ENCODE data around the gene FGF11. TPM values are rescaled to one million over a fixed set of nuclear protein-coding genes. Genes with fewer than 3 reads are reported as not detected.

FGF11 gene
- total and polyA plus RNA-seq, 2 donors (not counting 1 experiment from before 2014, with no cell fraction given), result 0.33 to 0.87 TPM

DNA sequence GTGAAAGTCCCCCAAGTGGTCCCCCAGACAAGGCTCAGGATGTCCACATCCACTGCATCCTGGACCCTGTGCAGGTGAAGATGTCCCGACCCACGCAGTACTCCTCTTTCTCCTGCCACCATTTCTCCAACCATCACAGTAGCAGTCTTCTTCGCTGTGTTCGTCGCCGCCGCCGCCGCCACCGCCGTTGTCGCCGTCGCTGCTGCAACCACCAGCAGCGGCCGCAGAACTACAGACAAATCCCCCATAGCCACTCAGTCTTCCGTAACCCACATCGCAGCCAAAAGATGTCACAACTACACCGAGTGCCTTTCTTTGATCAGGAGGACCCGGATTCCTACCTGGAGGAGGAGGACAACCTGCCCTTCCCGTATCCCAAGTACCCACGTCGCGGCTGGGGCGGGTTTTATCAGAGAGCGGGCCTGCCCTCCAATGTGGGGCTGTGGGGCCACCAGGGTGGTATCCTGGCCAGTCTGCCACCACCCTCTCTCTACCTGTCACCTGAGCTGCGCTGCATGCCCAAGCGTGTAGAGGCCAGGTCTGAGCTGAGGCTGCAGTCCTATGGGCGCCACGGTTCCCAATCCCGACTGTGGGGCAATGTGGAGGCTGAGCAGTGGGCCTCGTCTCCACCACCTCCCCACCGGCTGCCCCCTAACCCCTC, 13.0 kb upstream of the FGF11 start:
- Histone ChIP-seq H3K79me2 (ENCODE audit: control insufficient read depth, insufficient read depth, low read length) (no peaks in the 10 kb centered on the region), H3K36me3 (ENCODE audit: control insufficient read depth, insufficient read depth, low read length) (no peaks in the 10 kb centered on the region), H3K27me3 (ENCODE audit: control insufficient read depth, insufficient read depth, low read length) (no peaks in the 10 kb centered on the region), H4K20me1 (ENCODE audit: control insufficient read depth, extremely low read depth, insufficient read depth, low read length) (no peaks in the 10 kb centered on the region), H3K4me3 (replicated peaks in 1 of 4; ENCODE audit: control extremely low read depth in 1 of 4, insufficient read depth in 1 of 4, low read depth in 3 of 4, low read length in 4 of 4) (no peak overlapping the region), H3K27ac (ENCODE audit: insufficient read depth, low read length) (no peak overlapping the region), H2AFZ (ENCODE audit: low read length) (no peak overlapping the region), H3K4me1 (ENCODE audit: control insufficient read depth, extremely low read depth, insufficient read depth, low read length) (no peaks in the 10 kb centered on the region), H3K9me3 (ENCODE audit: control insufficient read depth, insufficient read depth, low read depth, low read length) (no peaks in the 10 kb centered on the region), H3K9ac (ENCODE audit: insufficient read depth, low read length) (no peak overlapping the region), H3K4me2 (ENCODE audit: extremely low read depth, insufficient read depth, low read length) (no peak overlapping the region)
- TF ChIP-seq, protein P1, sequence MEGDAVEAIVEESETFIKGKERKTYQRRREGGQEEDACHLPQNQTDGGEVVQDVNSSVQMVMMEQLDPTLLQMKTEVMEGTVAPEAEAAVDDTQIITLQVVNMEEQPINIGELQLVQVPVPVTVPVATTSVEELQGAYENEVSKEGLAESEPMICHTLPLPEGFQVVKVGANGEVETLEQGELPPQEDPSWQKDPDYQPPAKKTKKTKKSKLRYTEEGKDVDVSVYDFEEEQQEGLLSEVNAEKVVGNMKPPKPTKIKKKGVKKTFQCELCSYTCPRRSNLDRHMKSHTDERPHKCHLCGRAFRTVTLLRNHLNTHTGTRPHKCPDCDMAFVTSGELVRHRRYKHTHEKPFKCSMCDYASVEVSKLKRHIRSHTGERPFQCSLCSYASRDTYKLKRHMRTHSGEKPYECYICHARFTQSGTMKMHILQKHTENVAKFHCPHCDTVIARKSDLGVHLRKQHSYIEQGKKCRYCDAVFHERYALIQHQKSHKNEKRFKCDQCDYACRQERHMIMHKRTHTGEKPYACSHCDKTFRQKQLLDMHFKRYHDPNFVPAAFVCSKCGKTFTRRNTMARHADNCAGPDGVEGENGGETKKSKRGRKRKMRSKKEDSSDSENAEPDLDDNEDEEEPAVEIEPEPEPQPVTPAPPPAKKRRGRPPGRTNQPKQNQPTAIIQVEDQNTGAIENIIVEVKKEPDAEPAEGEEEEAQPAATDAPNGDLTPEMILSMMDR (conservative IDR thresholded peaks at IDR 0.05 in 1 of 2, IDR thresholded peaks at IDR 0.05 in 1 of 2; ENCODE audit: low read depth in 1 of 2, low read length in 2 of 2), result no peak
- no peak for TF ChIP-seq EZH2 (IDR thresholded peaks at IDR 0.05; ENCODE audit: low read length, missing control alignments)
- no peak for DNase-seq (ENCODE audit: low read depth in 2 of 2)

- H3K27me3 ChIP-seq (ENCODE audit: control insufficient read depth, insufficient read depth, low read length), result no peaks in the 10 kb centered on the region
- no peaks in the 10 kb centered on the region for H3K36me3 ChIP-seq (ENCODE audit: control insufficient read depth, insufficient read depth, low read length)
- no peak overlapping the region for H3K9ac ChIP-seq (ENCODE audit: insufficient read depth, low read length)
- H3K27ac ChIP-seq (ENCODE audit: insufficient read depth, low read length), result no peak overlapping the region
- no peak for TF ChIP-seq EZH2 (IDR thresholded peaks at IDR 0.05; ENCODE audit: low read length, missing control alignments)
- TF ChIP-seq, protein P1 (conservative IDR thresholded peaks at IDR 0.05 in 1 of 2, IDR thresholded peaks at IDR 0.05 in 1 of 2; ENCODE audit: low read depth in 1 of 2, low read length in 2 of 2), result no peak
- DNase-seq (ENCODE audit: low read depth in 2 of 2), result no peak
- no peaks in the 10 kb centered on the region for H3K9me3 ChIP-seq (ENCODE audit: control insufficient read depth, insufficient read depth, low read depth, low read length)
- H3K4me3 ChIP-seq (replicated peaks in 1 of 4; ENCODE audit: control extremely low read depth in 1 of 4, insufficient read depth in 1 of 4, low read depth in 3 of 4, low read length in 4 of 4), result no peak overlapping the region
- H3K79me2 ChIP-seq (ENCODE audit: control insufficient read depth, insufficient read depth, low read length), result no peaks in the 10 kb centered on the region
- no peak overlapping the region for H2AFZ ChIP-seq (ENCODE audit: low read length)
- H3K4me2 ChIP-seq (ENCODE audit: extremely low read depth, insufficient read depth, low read length), result no peak overlapping the region
- H4K20me1 ChIP-seq (ENCODE audit: control insufficient read depth, extremely low read depth, insufficient read depth, low read length), result no peaks in the 10 kb centered on the region
- no peaks in the 10 kb centered on the region for H3K4me1 ChIP-seq (ENCODE audit: control insufficient read depth, extremely low read depth, insufficient read depth, low read length)
Observed at GRCh38 chr17:7426896-7427489, 12.3 kb upstream of the FGF11 start.

- Histone ChIP-seq H3K27me3 (ENCODE audit: control insufficient read depth, insufficient read depth, low read length) (no peaks in the 10 kb centered on the region), H3K9me3 (ENCODE audit: control insufficient read depth, insufficient read depth, low read depth, low read length) (no peaks in the 10 kb centered on the region), H3K27ac (ENCODE audit: insufficient read depth, low read length) (no peak overlapping the region), H3K79me2 (ENCODE audit: control insufficient read depth, insufficient read depth, low read length) (no peaks in the 10 kb centered on the region), H3K4me1 (ENCODE audit: control insufficient read depth, extremely low read depth, insufficient read depth, low read length) (no peaks in the 10 kb centered on the region), H3K9ac (ENCODE audit: insufficient read depth, low read length) (no peak overlapping the region), H3K4me2 (ENCODE audit: extremely low read depth, insufficient read depth, low read length) (no peak overlapping the region), H2AFZ (ENCODE audit: low read length) (no peak overlapping the region), H3K36me3 (ENCODE audit: control insufficient read depth, insufficient read depth, low read length) (no peaks in the 10 kb centered on the region), H3K4me3 (replicated peaks in 1 of 4; ENCODE audit: control extremely low read depth in 1 of 4, insufficient read depth in 1 of 4, low read depth in 3 of 4, low read length in 4 of 4) (no peak overlapping the region), H4K20me1 (ENCODE audit: control insufficient read depth, extremely low read depth, insufficient read depth, low read length) (no peaks in the 10 kb centered on the region)
- no peak for DNase-seq (ENCODE audit: low read depth in 2 of 2)
- TF ChIP-seq, protein P1 (conservative IDR thresholded peaks at IDR 0.05 in 1 of 2, IDR thresholded peaks at IDR 0.05 in 1 of 2; ENCODE audit: low read depth in 1 of 2, low read length in 2 of 2), result no peak
- no peak for TF ChIP-seq EZH2 (IDR thresholded peaks at IDR 0.05; ENCODE audit: low read length, missing control alignments)
Observed at GRCh38 chr17:7427549-7427948, 11.8 kb upstream of the FGF11 start.
